SK-N-SH treated with all-trans-retinoic acid at 6 μM for 48 hours (cell line): ENCODE data around the gene SPAM1.

Source experiments
- BACH2 ChIP-seq: fragments of 250-450 bp; sonication (Bioruptor Pico); IDR thresholded peaks from 2 replicates; pipeline ENCODE4 v1.9.0; 2021; ENCODE audit warnings: mild to moderate bottlenecking, borderline replicate concordance
- RARB ChIP-seq: fragments of 250-450 bp; sonication (Bioruptor Pico); IDR thresholded peaks from 2 replicates; pipeline ENCODE4 v1.8.0; 2021; ENCODE audit warnings: mild to moderate bottlenecking, moderate library complexity
- ZC3H10 ChIP-seq: fragments of 250-450 bp; sonication (Bioruptor Pico); IDR thresholded peaks from 2 replicates; pipeline ENCODE4 v1.5.1; 2021; ENCODE audit warnings: mild to moderate bottlenecking, moderate library complexity
- ZFP30 ChIP-seq: fragments of 450-650 bp; formaldehyde crosslinking; IDR thresholded peaks from 2 replicates; pipeline ENCODE4 v1.5.0; 2022; ENCODE audit warnings: mild to moderate bottlenecking, moderate library complexity

GRCh38 chr7:123948136-123948535 is 23.1 kb downstream of the SPAM1 start:
- TF ChIP-seq BACH2 (CRISPR knock-in tag) (no peak), ZC3H10 (CRISPR knock-in tag) (no peak), RARB (CRISPR knock-in tag) (no peak), ZFP30 (CRISPR knock-in tag) (no peak)
